ENCODE results near the gene BPI.
"Not testable (repeated sequence)": the region's sequence is repeated elsewhere in the genome, so short reads cannot be mapped to it uniquely, and the experiment has no call there.

The BPI gene

GRCh38 chr20:38363004-38363747 is 59.2 kb downstream of the BPI start:
- no peak for DNase-seq (ENCODE audit: low read depth)

GRCh38 chr20:38369389-38369788 is 65.4 kb downstream of the BPI start:
- DNase-seq (ENCODE audit: low read depth) = no peak

- no peak for DNase-seq (ENCODE audit: low read depth)
Observed at GRCh38 chr20:38372806-38373205, 68.8 kb downstream of the BPI start.

- DNase-seq (ENCODE audit: low read depth) = no peak
Observed at GRCh38 chr20:38373231-38373867, 69.4 kb downstream of the BPI start.

- no peak for DNase-seq (ENCODE audit: low read depth)
Observed at GRCh38 chr20:38373898-38374297, 69.9 kb downstream of the BPI start.

GRCh38 chr20:38377039-38377685 is 73.2 kb downstream of the BPI start:
- DNase-seq (ENCODE audit: low read depth) = no peak

- not testable (repeated sequence) for DNase-seq (ENCODE audit: low read depth)
Observed at GRCh38 chr20:38377838-38378237, 73.9 kb downstream of the BPI start.

- DNase-seq (ENCODE audit: low read depth) = no peak
Observed at GRCh38 chr20:38383147-38383546, 79.2 kb downstream of the BPI start.

GRCh38 chr20:38386004-38386403 is 82.0 kb downstream of the BPI start:
- DNase-seq (ENCODE audit: low read depth) = no peak

- no peak for DNase-seq (ENCODE audit: low read depth)
Observed at GRCh38 chr20:38386851-38387250, 82.9 kb downstream of the BPI start.
